HG03520 (cell line): ENCODE data around the gene FGF22.
A peak's percentile ranks its signal among the peaks of the same experiment; 100 is the strongest.

Experiments
- ATAC-seq: cut with Tn5 transposase; IDR thresholded peaks from one replicate; pipeline ENCODE4 v1.9.1; 2021; ENCODE audit warnings: mild to moderate bottlenecking, moderate library complexity; ENCODE audit not compliant: unreplicated experiment

Gene FGF22

DNA sequence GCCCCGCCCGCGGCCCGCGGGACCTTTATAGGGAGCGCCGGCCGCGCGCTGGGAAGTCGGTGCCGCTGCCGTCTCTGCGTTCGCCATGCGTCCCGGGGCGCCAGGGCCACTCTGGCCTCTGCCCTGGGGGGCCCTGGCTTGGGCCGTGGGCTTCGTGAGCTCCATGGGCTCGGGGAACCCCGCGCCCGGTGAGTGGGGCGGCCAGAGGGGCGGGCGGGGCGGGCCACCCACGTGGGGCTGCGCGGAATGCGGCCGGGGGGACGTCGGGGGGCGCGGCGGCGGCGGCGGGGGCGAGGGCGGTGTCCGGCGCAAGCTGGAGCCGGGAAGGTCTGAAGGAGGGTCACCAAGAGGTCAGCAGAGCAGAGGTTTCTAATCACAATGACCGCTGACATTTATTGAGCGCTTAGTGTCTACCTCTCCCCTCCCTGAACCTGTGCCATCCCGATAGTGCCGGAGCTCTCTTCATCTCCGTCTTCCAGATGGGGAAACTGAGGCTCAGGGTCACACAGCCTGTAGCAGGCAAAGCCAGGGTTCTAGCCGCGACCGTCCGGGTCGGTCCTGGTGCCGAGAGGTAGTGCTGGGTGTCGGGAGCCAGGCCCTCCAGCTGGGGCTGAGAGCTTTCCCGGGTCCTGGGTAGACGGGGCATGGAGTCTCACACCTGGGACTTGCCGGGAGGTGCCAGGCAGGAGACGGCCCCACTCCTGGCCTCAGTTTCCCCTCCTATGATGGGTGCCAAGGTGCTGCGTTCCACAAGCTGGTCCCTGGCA is 36.8 kb downstream of the FGF22 start, which contains the start of gene FSTL3:
Gene FSTL3, plus strand, starts transcription at position 54 of the 767 bp plus-strand sequence. Its CDS starts 32 bp downstream, at position 86.
- no peak for ATAC-seq

DNA sequence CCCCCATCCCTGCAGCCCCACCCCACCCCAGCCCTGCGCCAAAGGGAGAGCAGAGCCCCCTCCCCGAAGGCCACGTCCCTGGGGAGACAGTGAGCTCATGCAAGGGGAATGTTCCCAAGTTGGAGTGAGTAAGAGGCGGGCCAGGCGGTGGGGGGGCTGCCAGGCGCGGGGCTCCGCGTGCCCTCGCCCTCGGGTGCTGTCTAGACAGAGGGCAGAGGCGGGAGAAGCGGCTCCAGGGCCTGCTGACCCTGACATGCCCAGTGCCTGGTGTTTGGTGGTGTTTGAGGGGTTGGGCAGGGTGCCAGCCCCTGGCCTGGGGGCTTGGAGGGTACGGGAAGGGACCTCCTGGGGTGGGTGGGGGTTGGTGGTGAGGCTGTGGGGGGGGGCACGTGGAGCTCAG is 37.5 kb downstream of the FGF22 start:
- ATAC-seq: no peak

DNA sequence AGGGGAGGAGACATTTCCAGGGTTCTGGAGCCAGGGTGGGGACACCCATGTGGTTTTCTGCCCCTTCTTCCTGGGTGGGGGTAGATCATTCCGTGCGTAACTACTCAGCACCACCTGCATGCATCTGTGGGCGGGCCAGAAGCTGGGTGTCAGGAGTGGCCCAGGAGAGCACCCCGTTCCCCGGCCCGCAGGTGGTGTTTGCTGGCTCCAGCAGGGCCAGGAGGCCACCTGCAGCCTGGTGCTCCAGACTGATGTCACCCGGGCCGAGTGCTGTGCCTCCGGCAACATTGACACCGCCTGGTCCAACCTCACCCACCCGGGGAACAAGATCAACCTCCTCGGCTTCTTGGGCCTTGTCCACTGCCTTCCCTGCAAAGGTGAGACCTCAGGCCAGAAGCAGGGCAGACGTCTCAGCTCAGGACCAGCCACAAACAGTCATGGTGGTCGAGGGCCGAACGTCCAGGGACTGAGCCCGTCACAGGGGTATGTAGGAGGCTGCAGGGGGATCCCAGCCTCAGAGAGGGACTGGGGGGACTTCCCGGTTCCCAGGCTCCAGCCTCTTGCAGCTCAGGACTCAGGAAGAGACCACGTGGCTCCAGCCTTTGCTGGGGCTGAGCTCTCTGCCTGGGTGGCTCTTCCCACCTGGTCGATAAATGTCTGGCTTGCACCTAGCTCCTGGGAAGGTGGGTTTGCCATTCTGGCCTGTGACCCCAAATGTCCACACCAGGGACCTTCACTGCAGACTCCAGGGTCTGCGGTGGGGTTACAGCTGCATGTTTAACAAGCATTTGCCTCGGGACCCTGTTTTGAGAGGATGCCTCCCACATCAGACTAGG is 38.1 kb downstream of the FGF22 start:
- ATAC-seq: no peak

DNA sequence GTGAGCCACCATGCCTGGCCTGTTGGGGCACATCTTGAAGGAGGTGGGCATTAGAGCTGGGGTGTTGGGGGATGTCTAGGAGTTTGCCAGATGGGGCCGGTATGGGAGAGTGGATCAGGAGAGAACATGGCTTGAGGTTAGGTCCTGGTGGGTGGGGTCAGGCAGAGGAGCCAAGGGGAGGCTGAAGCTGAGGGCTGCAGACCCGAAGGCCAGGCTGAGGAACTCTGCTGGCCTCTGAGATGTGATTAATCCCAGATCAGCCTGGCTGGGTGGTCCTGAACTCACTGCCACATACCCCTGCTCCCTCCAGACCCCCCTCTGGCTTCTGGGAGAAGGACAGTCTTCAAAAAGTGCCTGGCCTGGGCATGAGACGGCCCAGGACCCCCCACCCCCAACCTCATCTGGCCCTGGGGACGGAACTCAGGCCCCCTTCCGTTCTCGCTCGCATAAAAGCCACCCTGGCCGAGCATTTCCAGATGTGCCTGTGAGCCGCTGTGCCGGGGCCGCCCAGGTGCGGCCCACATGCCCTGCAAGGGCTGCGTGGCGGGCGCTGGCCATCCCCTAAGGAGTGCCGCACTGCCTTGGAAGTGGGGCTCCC is 39.2 kb downstream of the FGF22 start:
- ATAC-seq: no peak

DNA sequence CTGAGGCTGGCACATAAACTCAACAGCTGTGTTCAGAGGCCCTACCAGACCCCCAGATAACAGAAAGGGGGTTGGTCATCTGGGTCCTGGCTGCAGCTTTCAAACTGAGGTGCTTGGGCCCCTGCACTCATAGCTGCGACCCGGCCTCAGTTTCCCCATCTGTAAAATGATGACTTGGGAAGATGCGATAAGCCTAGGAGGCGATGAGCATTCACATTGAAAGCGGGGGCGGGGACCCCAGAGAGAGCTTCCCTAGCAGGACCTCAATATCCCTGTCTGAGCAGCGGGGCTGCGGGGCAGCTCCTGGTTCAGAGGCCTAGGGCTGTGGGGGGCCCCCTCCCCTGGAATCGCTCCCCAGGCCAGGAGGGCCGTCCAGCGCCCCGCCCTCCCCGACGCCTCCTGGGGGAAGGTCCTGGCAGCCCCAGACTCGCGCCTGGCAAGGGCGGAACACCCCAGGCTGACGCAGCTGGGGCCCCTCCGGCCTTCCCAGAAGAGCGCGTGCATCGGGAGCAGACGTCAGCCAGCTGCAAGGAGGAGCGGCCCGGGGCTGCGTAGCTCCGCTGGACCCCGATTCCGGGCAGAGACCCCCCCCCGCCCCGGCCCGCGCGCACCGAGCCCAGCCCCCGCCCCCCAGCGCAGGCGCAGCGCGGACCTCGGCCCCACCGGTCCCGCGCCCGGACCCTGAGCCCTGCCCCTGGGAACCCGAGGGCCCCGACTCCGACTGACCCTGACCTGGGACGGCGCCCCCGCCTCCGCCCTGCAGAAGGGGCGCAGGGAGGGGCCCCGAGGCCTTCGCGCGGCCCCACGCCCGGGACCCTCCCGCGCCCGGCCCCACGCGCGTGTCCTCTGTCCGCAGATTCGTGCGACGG is 40.0 kb downstream of the FGF22 start:
- ATAC-seq: no peak

DNA sequence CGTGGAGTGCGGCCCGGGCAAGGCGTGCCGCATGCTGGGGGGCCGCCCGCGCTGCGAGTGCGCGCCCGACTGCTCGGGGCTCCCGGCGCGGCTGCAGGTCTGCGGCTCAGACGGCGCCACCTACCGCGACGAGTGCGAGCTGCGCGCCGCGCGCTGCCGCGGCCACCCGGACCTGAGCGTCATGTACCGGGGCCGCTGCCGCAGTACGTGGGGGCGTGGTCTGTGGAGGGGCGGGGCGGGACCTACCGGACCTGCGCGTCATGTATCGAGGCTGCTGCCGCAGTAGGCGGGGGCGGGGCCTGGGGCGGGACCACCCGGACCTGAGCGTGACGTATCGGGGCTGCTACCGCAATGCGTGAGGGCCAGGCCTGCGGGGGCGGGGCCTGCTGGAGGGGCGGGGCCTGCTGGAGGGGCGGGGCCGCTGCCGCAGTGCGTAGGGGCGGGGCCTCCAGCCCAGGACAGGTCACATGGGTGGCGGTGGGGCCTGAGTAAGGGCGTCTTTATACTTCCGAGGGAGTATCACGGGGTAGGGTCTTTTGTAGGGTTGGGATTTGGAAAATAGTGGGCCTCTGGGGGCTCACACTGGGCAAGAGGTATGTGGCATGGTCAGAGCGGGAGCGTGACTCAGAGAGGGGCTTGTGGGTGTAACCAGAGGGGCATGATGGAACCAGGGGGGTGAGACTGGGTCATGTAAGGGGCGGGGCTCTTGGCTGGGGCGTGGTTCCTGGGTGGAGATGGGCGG is 40.8 kb downstream of the FGF22 start:
- ATAC-seq: peak; percentile 72

DNA sequence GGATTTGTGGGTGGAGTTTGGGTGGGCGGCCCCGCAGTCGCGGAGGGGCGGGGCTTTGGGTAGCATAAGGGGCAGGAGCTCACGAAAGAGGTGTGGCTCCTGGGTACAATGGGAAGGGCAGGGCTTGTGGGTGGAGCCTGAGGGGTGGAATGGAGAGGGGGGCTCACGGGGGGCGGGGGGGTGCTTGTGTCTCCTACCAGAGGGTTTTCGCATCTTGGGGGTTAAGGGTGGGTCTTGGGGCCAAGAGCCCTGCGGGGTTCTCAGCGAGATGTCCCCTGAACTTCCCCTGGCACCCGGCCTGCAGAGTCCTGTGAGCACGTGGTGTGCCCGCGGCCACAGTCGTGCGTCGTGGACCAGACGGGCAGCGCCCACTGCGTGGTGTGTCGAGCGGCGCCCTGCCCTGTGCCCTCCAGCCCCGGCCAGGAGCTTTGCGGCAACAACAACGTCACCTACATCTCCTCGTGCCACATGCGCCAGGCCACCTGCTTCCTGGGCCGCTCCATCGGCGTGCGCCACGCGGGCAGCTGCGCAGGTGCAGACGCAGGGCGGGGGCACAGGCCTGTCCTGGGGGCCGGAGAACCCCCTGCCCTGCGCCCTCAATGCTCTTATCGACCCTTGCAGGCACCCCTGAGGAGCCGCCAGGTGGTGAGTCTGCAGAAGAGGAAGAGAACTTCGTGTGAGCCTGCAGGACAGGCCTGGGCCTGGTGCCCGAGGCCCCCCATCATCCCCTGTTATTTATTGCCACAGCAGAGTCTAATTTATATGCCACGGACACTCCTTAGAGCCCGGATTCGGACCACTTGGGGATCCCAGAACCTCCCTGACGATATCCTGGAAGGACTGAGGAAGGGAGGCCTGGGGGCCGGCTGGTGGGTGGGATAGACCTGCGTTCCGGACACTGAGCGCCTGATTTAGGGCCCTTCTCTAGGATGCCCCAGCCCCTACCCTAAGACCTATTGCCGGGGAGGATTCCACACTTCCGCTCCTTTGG is 41.6 kb downstream of the FGF22 start:
- ATAC-seq: no peak

DNA sequence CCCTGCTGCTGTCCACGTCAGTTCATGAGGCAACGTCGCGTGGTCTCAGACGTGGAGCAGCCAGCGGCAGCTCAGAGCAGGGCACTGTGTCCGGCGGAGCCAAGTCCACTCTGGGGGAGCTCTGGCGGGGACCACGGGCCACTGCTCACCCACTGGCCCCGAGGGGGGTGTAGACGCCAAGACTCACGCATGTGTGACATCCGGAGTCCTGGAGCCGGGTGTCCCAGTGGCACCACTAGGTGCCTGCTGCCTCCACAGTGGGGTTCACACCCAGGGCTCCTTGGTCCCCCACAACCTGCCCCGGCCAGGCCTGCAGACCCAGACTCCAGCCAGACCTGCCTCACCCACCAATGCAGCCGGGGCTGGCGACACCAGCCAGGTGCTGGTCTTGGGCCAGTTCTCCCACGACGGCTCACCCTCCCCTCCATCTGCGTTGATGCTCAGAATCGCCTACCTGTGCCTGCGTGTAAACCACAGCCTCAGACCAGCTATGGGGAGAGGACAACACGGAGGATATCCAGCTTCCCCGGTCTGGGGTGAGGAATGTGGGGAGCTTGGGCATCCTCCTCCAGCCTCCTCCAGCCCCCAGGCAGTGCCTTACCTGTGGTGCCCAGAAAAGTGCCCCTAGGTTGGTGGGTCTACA is 43.1 kb downstream of the FGF22 start:
- no peak for ATAC-seq

DNA sequence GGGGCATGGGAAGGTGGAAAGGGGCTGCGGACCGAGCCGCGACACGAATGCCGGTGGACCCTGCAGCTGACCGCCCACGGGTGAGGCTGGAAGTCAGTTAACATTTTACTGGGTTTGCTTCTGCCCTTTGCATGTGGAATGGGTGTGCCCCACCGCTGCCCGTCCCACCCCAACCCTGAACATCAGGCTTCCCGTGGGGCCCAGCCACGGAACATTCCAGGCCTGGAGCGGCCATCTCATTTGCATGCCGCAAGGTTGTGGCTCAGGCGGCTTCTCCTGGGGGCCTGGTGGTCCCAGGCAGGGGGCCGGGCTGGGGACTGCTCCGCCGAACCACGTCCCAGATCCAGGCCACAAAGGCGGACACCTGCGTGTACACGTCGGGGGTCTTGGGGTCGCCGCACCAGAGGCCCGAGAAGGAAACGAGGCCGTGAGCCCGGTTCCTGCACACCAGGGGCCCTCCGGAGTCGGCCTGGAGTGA is 45.8 kb downstream of the FGF22 start:
- ATAC-seq: no peak

DNA sequence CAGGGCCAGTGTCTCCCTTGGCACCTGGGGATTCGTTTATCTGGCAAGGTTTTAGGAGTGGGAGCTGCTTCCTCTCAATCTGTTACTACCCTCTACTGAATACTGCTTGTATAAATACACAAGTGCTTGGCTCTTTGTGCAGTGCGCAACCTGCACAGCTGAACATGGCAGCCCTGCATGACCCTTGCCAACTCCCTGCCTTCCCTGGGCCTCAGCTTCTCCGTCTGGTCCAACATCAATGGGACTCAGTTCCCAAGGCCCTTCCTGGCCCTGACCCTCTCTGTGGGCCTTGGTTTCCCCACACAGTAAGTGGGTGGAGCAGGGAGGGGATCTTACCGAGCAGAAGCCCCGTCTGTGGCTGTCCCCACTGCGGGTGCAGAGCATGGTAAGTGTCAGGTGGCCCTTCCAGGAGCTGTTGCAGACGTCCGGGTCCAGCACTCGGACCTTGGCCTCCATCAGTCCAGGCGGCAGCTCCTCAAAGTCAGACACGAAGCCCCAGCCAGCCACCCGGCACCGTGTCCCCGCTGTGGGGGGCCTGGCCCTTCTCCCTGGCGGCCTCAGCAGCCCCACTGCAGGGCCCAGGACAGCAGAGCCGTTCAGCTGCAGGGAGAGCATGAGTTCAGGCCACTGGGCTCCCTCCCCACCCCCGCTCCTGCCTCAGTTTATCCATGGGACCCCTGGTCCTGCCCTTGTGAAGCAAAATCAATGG is 47.1 kb downstream of the FGF22 start:
- no peak for ATAC-seq

DNA sequence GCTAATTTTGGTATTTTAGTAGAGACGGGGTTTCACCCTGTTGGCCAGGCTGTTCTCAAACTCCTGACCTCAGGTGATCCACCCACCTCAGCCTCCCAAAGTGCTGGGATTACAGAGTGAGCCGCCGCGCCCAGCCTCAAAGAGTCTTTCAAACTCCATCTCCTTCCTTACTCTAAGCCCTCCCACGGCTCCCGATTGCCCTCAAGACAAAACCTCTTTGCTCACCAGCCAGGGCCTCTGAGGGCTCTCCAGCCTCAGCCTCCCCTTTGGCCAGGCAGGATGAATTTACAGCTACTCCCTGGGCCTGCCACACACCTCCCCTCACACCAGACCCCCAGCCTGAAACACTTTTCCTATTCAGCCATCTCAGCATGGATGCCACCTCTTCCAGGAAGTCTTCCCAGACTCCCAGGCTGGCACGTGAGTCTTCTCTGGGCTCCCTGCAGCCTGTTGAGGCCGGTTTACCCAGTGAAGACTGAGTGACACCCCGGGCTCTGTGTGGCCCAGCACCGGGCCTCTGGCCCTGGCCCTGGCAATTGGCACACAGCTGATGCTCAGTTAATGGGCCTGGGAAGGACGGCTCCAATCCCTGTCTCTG is 48.0 kb downstream of the FGF22 start:
- ATAC-seq: no peak

DNA sequence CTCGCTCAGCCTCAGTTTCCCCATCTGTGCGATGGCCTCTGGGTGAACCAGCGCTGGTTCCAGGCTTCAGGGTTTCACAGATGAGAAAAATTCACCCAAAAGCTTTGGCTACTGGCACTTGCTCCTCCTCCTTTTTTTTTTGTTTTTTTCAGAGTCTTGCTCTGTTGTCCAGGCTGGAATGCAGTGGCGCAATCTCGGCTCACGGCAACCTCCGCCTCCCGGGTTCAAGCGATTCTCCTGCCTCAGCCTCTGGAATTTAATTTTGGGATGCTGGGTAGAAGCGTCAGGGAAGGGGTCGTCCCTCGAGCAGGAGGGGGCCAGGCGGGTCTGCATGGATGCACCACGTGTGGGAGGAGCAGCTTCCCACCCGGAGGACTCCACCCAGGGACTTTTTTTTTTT is 48.5 kb downstream of the FGF22 start:
- ATAC-seq: no peak

DNA sequence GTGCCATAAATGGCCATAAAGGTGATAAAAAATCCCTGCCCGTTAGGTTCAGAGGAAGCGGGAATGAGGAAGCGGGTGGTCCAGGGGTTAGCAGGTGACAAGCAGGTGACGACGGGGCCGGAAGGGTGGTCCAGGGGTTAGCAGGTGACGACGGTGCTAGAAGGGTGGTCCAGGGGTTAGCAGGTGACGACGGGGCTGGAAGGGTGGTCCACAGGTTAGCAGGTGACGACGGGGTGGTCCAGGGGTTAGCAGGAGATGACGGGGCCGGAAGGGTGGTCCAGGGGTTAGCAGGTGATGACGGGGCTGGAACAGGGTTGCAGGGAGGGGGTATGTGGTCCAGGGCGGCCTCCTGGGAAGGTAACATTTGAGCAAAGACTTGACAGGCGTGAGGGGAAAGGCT is 49.3 kb downstream of the FGF22 start:
- ATAC-seq: no peak

DNA sequence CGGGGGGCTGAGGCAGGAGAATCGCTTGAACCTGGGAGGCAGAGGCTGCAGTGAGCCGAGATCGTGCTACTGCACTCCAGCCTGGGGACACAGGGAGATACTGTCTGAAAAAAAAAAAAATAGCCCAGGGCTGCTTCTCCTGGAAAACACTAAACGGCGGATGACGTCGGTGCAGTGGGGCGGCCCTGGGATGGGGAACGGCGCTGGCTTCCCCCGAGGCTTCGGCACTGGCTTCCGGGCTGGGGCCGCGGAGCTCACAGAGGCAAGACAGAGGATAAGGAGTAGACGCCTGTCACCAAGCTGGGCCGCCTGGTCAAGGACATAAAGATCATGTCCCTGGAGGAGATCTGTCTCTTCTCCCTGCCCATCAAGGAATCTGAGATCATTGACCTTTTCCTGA is 50.5 kb downstream of the FGF22 start:
- no peak for ATAC-seq
